Body of pancreas (tissue), 4 donors: ENCODE measurements around the gene SDCBP2. TPM values are rescaled to one million over a fixed set of nuclear protein-coding genes. Genes with fewer than 3 reads are reported as not detected.

ENCODE experiments used
- ATAC-seq: fragments of 150-250 bp; one replicate; pipeline ENCODE4 v1.9.1; 2016
- DNase-seq, 4 donors: peaks; one replicate each; pipeline ENCODE4 v3.0.0-alpha.2; 2019
- H3K27ac ChIP-seq, 4 donors: fragments of 200-600 bp; sonication (generic); 1 replicate in 3 of 4; 2 replicates in 1 of 4; pipeline versions ENCODE4 v1.5.1 to v1.6.1; 2016 to 2019; ENCODE audit warnings: mild to moderate bottlenecking in 1 of 4, mixed read lengths in 1 of 4, moderate library complexity in 1 of 4
- H3K27me3 ChIP-seq, 2 donors: fragments of 200-600 bp; sonication (generic); one replicate each; pipeline ENCODE4 v1.6.0; 2016; ENCODE audit warnings: mild to moderate bottlenecking in 1 of 2
- H3K36me3 ChIP-seq, 2 donors: fragments of 200-600 bp; sonication (generic); replicated peaks in 1 of 2; 2 replicates each; pipeline ENCODE4 v1.5.1; 2016; ENCODE audit warnings: low read depth in 2 of 2; ENCODE audit not compliant: insufficient read depth in 1 of 2
- H3K4me1 ChIP-seq: fragments of 200-600 bp; sonication (generic); one replicate; pipeline ENCODE4 v1.6.0; 2016
- H3K4me3 ChIP-seq, 2 donors: fragments of 200-600 bp; sonication (generic); 1 replicate in 1 of 2; 2 replicates in 1 of 2; pipeline ENCODE4 v1.5.1; 2016 to 2019
- H3K9me3 ChIP-seq, 3 donors: fragments of 200-600 bp; sonication (generic); 1 replicate in 2 of 3; 2 replicates in 1 of 3; pipeline ENCODE4 v1.5.1; 2016
- CTCF ChIP-seq, 7 experiments: fragments of 450-650 bp in 4 of 7; fragments of 200-600 bp in 3 of 7; sonication (generic) in 3 of 7; IDR thresholded peaks; one replicate each; pipeline ENCODE4 v1.5.1; 2016 to 2019; ENCODE audit warnings: antibody characterized with exemption in 7 of 7
- POLR2A ChIP-seq, 3 donors: fragments of 450-650 bp; IDR thresholded peaks; one replicate each; pipeline ENCODE4 v1.6.1; 2016; ENCODE audit warnings: antibody characterized with exemption in 3 of 3, mild to moderate bottlenecking in 2 of 3
- WGBS, 2 donors: methylation state at CpG; one replicate each; pipeline ENCODE4 v1.1.5; 2017; 5-methylcytosine and 5-hydroxymethylcytosine counted together
- intact Hi-C: fragments of 100-400 bp; cut with DNase I; formaldehyde crosslinking; loops from one replicate; pipeline ENCODE4 v1.15.1; 2023
- total RNA-seq, 2 donors: library from RNA; depleted of rRNA; stranded (reverse); fragments of >200 nt; gene quantifications; one replicate each; pipeline ENCODE4 v1.1.0, GENCODE V29; 2016

SDCBP2 gene
- total RNA-seq, 2 donors from 2014 or later, result 14.8 to 20.0 TPM

- Histone ChIP-seq H3K36me3 (peaks cover 0 to 2% of the 10 kb centered on the region in 2 donors), H3K4me3 (no peak overlapping the region), H3K9me3 (no peaks in the 10 kb centered on the region), H3K27ac (no peak overlapping the region), H3K4me1 (peaks cover 27% of the 10 kb centered on the region), H3K27me3 (no peaks in the 10 kb centered on the region)
- 63 to 74% methylated on average over 7 of the region's 7 CpGs for whole genome bisulfite sequencing, 2 donors
- no peak for ATAC-seq
- DNase-seq, result no peak
- TF ChIP-seq CTCF (IDR thresholded peaks at IDR 0.05), result no peak
- no peak for TF ChIP-seq POLR2A (IDR thresholded peaks at IDR 0.05)
- intact Hi-C loops, result no loop called here
Measured at GRCh38 chr20:1376408-1377270, 47.7 kb upstream of the SDCBP2 start.

GRCh38 chr20:1376007-1376406 lies 47.1 kb upstream of the SDCBP2 start:
- ATAC-seq (no peak), DNase-seq (no peak)
- Histone ChIP-seq H3K9me3 (no peaks in the 10 kb centered on the region), H3K27ac (no peak overlapping the region), H3K4me3 (no peak overlapping the region), H3K27me3 (no peaks in the 10 kb centered on the region), H3K4me1 (peaks cover 25% of the 10 kb centered on the region), H3K36me3 (peaks cover 0 to 2% of the 10 kb centered on the region in 2 donors)
- intact Hi-C loops, result no loop called here
- TF ChIP-seq CTCF (IDR thresholded peaks at IDR 0.05), result no peak
- TF ChIP-seq POLR2A (IDR thresholded peaks at IDR 0.05), result no peak
- WGBS, 2 donors, result 79 to 89% methylated on average over 1 of the region's 1 CpG

GRCh38 chr20:1375515-1375914 lies 46.6 kb upstream of the SDCBP2 start:
- peaks cover 0 to 2% of the 10 kb centered on the region in 2 donors for H3K36me3 ChIP-seq
- no peaks in the 10 kb centered on the region for H3K27me3 ChIP-seq
- peak; percentile 43 for ATAC-seq
- TF ChIP-seq CTCF (IDR thresholded peaks at IDR 0.05) (no peak), POLR2A (IDR thresholded peaks at IDR 0.05) (no peak)
- 66 to 77% methylated on average over 8 of the region's 8 CpGs for WGBS, 2 donors
- no peaks in the 10 kb centered on the region for H3K9me3 ChIP-seq
- peaks cover 28% of the 10 kb centered on the region for H3K4me1 ChIP-seq
- intact Hi-C loops, result no loop called here
- no peak for DNase-seq
- H3K27ac ChIP-seq, result no peak overlapping the region
- no peak overlapping the region for H3K4me3 ChIP-seq

GRCh38 chr20:1374246-1374645 lies 45.3 kb upstream of the SDCBP2 start:
- H3K36me3 ChIP-seq, result peaks cover 0 to 2% of the 10 kb centered on the region in 2 donors

More at GRCh38 chr20:1374246-1374645, 45.3 kb upstream of the SDCBP2 start:
- H3K4me3 ChIP-seq, result no peak overlapping the region
- peaks cover 31% of the 10 kb centered on the region for H3K4me1 ChIP-seq
- WGBS, 2 donors, result 61 to 74% methylated on average over 2 of the region's 2 CpGs
- intact Hi-C loops, result no loop called here
- DNase-seq (no peak), ATAC-seq (no peak)
- no peaks in the 10 kb centered on the region for H3K9me3 ChIP-seq
- H3K27me3 ChIP-seq, result no peaks in the 10 kb centered on the region
- no peak for TF ChIP-seq POLR2A (IDR thresholded peaks at IDR 0.05)
- TF ChIP-seq CTCF (IDR thresholded peaks at IDR 0.05), result no peak
- no peak overlapping the region for H3K27ac ChIP-seq
